Endothelial cell of umbilical vein (primary cell): Measurements from ENCODE around the gene DDX54. TPM values are rescaled to one million over a fixed set of nuclear protein-coding genes. Genes with fewer than 3 reads are reported as not detected.

ENCODE experiments used
- BruUV-seq: library from RNA; stranded (reverse); fragments of 400-500 nt; replicated peaks from 2 replicates; lab custom pipeline; 2021; lab: Mats Ljungman, UMichigan
- CTCF ChIA-PET: fragments of 300-600, 350-600 bp; sonication (Branson Sonifier 250); formaldehyde crosslinking; loops from one replicate; lab custom pipeline; 2021; ENCODE audit warnings: antibody characterized with exemption, inconsistent platforms; lab: Charles Lee
- POLR2A ChIA-PET: fragments of 300-600, 350-600 bp; sonication (Branson Sonifier 250); formaldehyde crosslinking; loops from one replicate; lab custom pipeline; 2021; ENCODE audit warnings: antibody characterized with exemption, inconsistent platforms; lab: Charles Lee
- DNase-seq: peaks from one replicate; pipeline ENCODE4 v3.0.0-alpha.2; 2011; ENCODE audit warnings: low read depth, low spot score
- FAIRE-seq: peaks from 2 replicates; lab custom pipeline; 2011; peaks lifted over from hg19 to GRCh38; lab: Jason Lieb, UNC
- H2AFZ ChIP-seq: 2 replicates; pipeline ENCODE4 v1.6.0; 2012; ENCODE audit warnings: low read depth, low read length, control low read depth, inconsistent platforms
- H3K27ac ChIP-seq: 2 replicates; pipeline ENCODE4 v1.5.1; 2011; ENCODE audit warnings: low read depth, mild to moderate bottlenecking, control low read depth, low read length, moderate library complexity; ENCODE audit not compliant: insufficient read depth
- H3K27me3 ChIP-seq, 2 experiments: 2 replicates each; pipeline versions ENCODE4 v1.6.0 to v1.6.1; 2011; ENCODE audit warnings: low read length in 2 of 2, mixed read lengths in 1 of 2; ENCODE audit not compliant: control insufficient read depth in 2 of 2, insufficient read depth in 2 of 2
- H3K36me3 ChIP-seq, 2 experiments: 2 replicates in 1 of 2; 3 replicates in 1 of 2; pipeline ENCODE4 v1.5.1; 2011; ENCODE audit warnings: low read length in 2 of 2, mild to moderate bottlenecking in 1 of 2, moderate library complexity in 1 of 2; ENCODE audit not compliant: control insufficient read depth in 2 of 2, insufficient read depth in 2 of 2; ENCODE audit errors: extremely low read depth in 1 of 2
- H3K4me1 ChIP-seq: 3 replicates; pipeline ENCODE4 v1.5.1; 2011; ENCODE audit warnings: mild to moderate bottlenecking, low read length; ENCODE audit not compliant: control insufficient read depth, insufficient read depth; ENCODE audit errors: extremely low read depth
- H3K4me2 ChIP-seq: 2 replicates; pipeline ENCODE4 v1.6.1; 2011; ENCODE audit warnings: low read length, control low read depth, mixed read lengths; ENCODE audit not compliant: insufficient read depth
- H3K4me3 ChIP-seq, 3 experiments: fragments of 200-600 bp in 1 of 3; sonication (generic), shearing (Covaris generic) in 1 of 3; replicated peaks in 1 of 3; 2 replicates each; pipeline ENCODE4 v1.5.1; 2011 to 2016; ENCODE audit warnings: control low read depth in 3 of 3, low read length in 3 of 3, mild to moderate bottlenecking in 2 of 3, inconsistent platforms in 1 of 3, low read depth in 1 of 3, moderate library complexity in 1 of 3; ENCODE audit not compliant: insufficient read depth in 1 of 3
- H3K79me2 ChIP-seq: 2 replicates; pipeline ENCODE4 v1.6.0; 2012; ENCODE audit warnings: low read length, inconsistent platforms; ENCODE audit not compliant: control insufficient read depth, insufficient read depth
- H3K9ac ChIP-seq: replicated peaks from 2 replicates; pipeline ENCODE3; 2011; ENCODE audit warnings: low read length, control low read depth; ENCODE audit not compliant: insufficient read depth; ENCODE audit errors: extremely low read depth
- H3K9me1 ChIP-seq: replicated peaks from 3 replicates; pipeline ENCODE4 v1.6.0; 2011; ENCODE audit warnings: mild to moderate bottlenecking, low read length; ENCODE audit not compliant: control insufficient read depth, insufficient read depth; ENCODE audit errors: extremely low read depth
- H3K9me3 ChIP-seq: replicated peaks from 2 replicates; pipeline ENCODE4 v1.5.1; 2012; ENCODE audit warnings: low read length, inconsistent platforms; ENCODE audit not compliant: control insufficient read depth, insufficient read depth
- H4K20me1 ChIP-seq: replicated peaks from 2 replicates; pipeline ENCODE3; 2011; ENCODE audit warnings: mild to moderate bottlenecking, low read length; ENCODE audit not compliant: control insufficient read depth, insufficient read depth; ENCODE audit errors: extremely low read depth
- CTCF ChIP-seq, 2 donors: IDR thresholded peaks; 1 replicate in 1 of 2; 2 replicates in 1 of 2; pipeline ENCODE4 v1.5.1; 2011; ENCODE audit warnings: low read length in 2 of 2, mild to moderate bottlenecking in 2 of 2, moderate library complexity in 2 of 2, control low read depth in 1 of 2, inconsistent platforms in 1 of 2, low read depth in 1 of 2; ENCODE audit not compliant: insufficient read depth in 1 of 2; ENCODE audit errors: extremely low read depth in 1 of 2
- EZH2 ChIP-seq: IDR thresholded peaks from 2 replicates; pipeline ENCODE4 v1.6.1; 2012; ENCODE audit warnings: borderline replicate concordance, low read depth, mild to moderate bottlenecking, moderate library complexity, low read length, inconsistent platforms; ENCODE audit not compliant: severe bottlenecking
- FOS ChIP-seq: IDR thresholded peaks from 2 replicates; pipeline ENCODE4 v1.6.1; 2011; ENCODE audit warnings: mild to moderate bottlenecking, low read length, moderate library complexity, borderline replicate concordance; ENCODE audit not compliant: insufficient read depth
- GATA2 ChIP-seq: IDR thresholded peaks from 2 replicates; pipeline ENCODE4 v1.7.0; 2011; ENCODE audit warnings: low read depth, mild to moderate bottlenecking, moderate library complexity, mixed read lengths, low read length; ENCODE audit not compliant: insufficient read length, insufficient read depth
- JUN ChIP-seq: IDR thresholded peaks from 2 replicates; pipeline ENCODE4 v1.6.1; 2011; ENCODE audit warnings: borderline replicate concordance, low read depth; ENCODE audit not compliant: insufficient read length, insufficient read depth
- MAX ChIP-seq: IDR thresholded peaks from 2 replicates; pipeline ENCODE4 v1.6.1; 2011; ENCODE audit not compliant: insufficient read depth, insufficient read length
- MYC ChIP-seq: IDR thresholded peaks from one replicate; pipeline ENCODE4 v1.6.1; 2011; ENCODE audit warnings: mild to moderate bottlenecking, low read depth, low read length
- POLR2A ChIP-seq: IDR thresholded peaks from 2 replicates; pipeline ENCODE4 v1.6.1; 2012; ENCODE audit warnings: low read depth, mild to moderate bottlenecking, control low read depth, low read length
- POLR2AphosphoS5 ChIP-seq: IDR thresholded peaks from 2 replicates; pipeline ENCODE4 v1.6.1; 2012; ENCODE audit warnings: low read depth, mild to moderate bottlenecking, control low read depth, low read length, moderate library complexity; ENCODE audit not compliant: insufficient read depth
- dilution Hi-C: fragments of 300-500 bp; cut with MboI; formaldehyde crosslinking; loops from one replicate; pipeline ENCODE4 v1.15.0; 2019; ENCODE audit warnings: low sequenced_read_pairs; ENCODE audit not compliant: extremely low pct_ligation_motif_present
- intact Hi-C: fragments of 100-400 bp; cut with micrococcal nuclease; formaldehyde crosslinking; loops from one replicate; pipeline ENCODE4 v1.10.0; 2022
- polyA plus RNA-seq, 4 experiments: library from polyadenylated mRNA; depleted of rRNA in 3 of 4; stranded (reverse) in 3 of 4; unstranded in 1 of 4; fragments of >200 nt; gene quantifications; 2 replicates each; pipeline versions ENCODE4 v1.2.1 to v1.2.3, GENCODE V29; 2011 to 2012; ENCODE audit warnings: missing spikeins in 1 of 4
- total RNA-seq: library from RNA; stranded (reverse); gene quantifications from 2 replicates; pipeline ENCODE4 v1.2.3, GENCODE V29; 2021

Gene DDX54
- total and polyA plus RNA-seq, 2 donors (not counting 3 experiments of a cell fraction or from before 2014, with no cell fraction given): 54.1 to 90.0 TPM

- CTCF ChIA-PET: interaction anchor here (4.3 kb wide), 1 partner anchor 10 kb away, joined by 17 read pairs; no protein-coding TSS in a partner anchor
- H3K9me3 ChIP-seq: no peaks in the 10 kb centered on the region
- TF ChIP-seq POLR2A (no peak), MAX (no peak), JUN (no peak), CTCF (IDR thresholded peaks at IDR 0.05; ENCODE audit: extremely low read depth in 1 of 2, insufficient read depth in 1 of 2, low read depth in 1 of 2, low read length in 2 of 2) (no peak), EZH2 (no peak)
- FAIRE-seq: no peak
- POLR2A ChIA-PET: no interaction called here
- H4K20me1 ChIP-seq: no peaks in the 10 kb centered on the region
- no TSS peak for BruUV-seq
- H2AFZ ChIP-seq: no peak overlapping the region
- H3K79me2 ChIP-seq: no peaks in the 10 kb centered on the region
- no peak overlapping the region for H3K4me3 ChIP-seq
- H3K9me1 ChIP-seq: no peaks in the 10 kb centered on the region
- no peak overlapping the region for H3K9ac ChIP-seq
- intact Hi-C loops: no loop called here
- DNase-seq: no peak
- H3K27ac ChIP-seq: no peak overlapping the region
- H3K4me2 ChIP-seq: no peak overlapping the region
- H3K27me3 ChIP-seq: no peaks in the 10 kb centered on the region
- dilution Hi-C loops: no loop called here
- no peaks in the 10 kb centered on the region for H3K4me1 ChIP-seq
- peaks cover 8 to 46% of the 10 kb centered on the region in 2 experiments for H3K36me3 ChIP-seq
Measured at GRCh38 chr12:113164014-113164413, 21.3 kb downstream of the DDX54 start.

GRCh38 chr12:113163030-113163360 lies 22.3 kb downstream of the DDX54 start:
- no peaks in the 10 kb centered on the region for H3K9me3 ChIP-seq
- no peaks in the 10 kb centered on the region for H4K20me1 ChIP-seq
- ChIA-PET CTCF (interaction anchor here (2.1 to 4.3 kb wide), 2 partner anchors 9 to 170 kb away, joined by 9 to 17 read pairs; no protein-coding TSS in a partner anchor), POLR2A (interaction anchor here (0.7 kb wide), 1 partner anchor 17 kb away, joined by 5 read pairs; no protein-coding TSS in a partner anchor)
- H3K27ac ChIP-seq: no peak overlapping the region
- H3K9ac ChIP-seq: no peak overlapping the region
- no peak for DNase-seq
- TF ChIP-seq JUN (no peak), MYC (no peak), POLR2AphosphoS5 (no peak), MAX (no peak), CTCF (IDR thresholded peaks at IDR 0.05; ENCODE audit: extremely low read depth in 1 of 2, insufficient read depth in 1 of 2, low read depth in 1 of 2, low read length in 2 of 2) (no peak), POLR2A (no peak), EZH2 (no peak), FOS (no peak), GATA2 (no peak)
- no peaks in the 10 kb centered on the region for H3K9me1 ChIP-seq
- no peak overlapping the region for H2AFZ ChIP-seq
- BruUV-seq: no TSS peak
- no peaks in the 10 kb centered on the region for H3K27me3 ChIP-seq
- peaks cover 11 to 52% of the 10 kb centered on the region in 2 experiments for H3K36me3 ChIP-seq
- no peaks in the 10 kb centered on the region for H3K4me1 ChIP-seq
- dilution Hi-C loops (no loop called here), intact Hi-C loops (loop anchor here (2.0 kb wide), 1 partner anchor 18 kb away; no protein-coding TSS in a partner anchor)
- H3K79me2 ChIP-seq: no peaks in the 10 kb centered on the region
- H3K4me3 ChIP-seq: no peak overlapping the region
- H3K4me2 ChIP-seq: no peak overlapping the region
- no peak for FAIRE-seq
